ENCODE results near the gene VPS13D. TPM values are rescaled to one million over a fixed set of nuclear protein-coding genes. Genes with fewer than 3 reads are reported as not detected.

Gene VPS13D
- total and polyA plus RNA-seq, 4 donors, result 10.2 to 68.3 (median 12.6) TPM

DNA sequence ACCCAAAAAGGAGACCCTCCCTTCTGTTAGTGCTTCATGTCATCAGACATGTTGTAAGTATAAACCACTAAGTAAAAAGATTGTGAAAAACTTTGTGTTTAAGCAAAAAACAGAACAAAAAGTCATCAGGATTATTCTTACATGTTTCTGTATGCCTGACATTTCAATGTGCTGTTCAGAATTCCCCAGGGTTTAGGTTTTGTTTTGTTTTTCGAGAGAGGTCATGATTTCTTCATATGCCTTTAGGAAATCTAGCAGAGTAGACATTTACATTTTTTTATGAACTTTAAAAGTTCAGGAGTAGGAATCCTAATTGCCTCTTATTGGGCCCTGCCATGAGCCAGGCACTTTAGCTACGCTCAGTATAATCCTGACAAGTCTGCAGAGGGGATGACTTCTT is 85.3 kb downstream of the VPS13D start:
- WGBS, result 89% methylated on average over 2 of the region's 2 CpGs
- no peak overlapping the region for H3K9ac ChIP-seq (ENCODE audit: low read depth in 1 of 2, low read length in 2 of 2)

DNA sequence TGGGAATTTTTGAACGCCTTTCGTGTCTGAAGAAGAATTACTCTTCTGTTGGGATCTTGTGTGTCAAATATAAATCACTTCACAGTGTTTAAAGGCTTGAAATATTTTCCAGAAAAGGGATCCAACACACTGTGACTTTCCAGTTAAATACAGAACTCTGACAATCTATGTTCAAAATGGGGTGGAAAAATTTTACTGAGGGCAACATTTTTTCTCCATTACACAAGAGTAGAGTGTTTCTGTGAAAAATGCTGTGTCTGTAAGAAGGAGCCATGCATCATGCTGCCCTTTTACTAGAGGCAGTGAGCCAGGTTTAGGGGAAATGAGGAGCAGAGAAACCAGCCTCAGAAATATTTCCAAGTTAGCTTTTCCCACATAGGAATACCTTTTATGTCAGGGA is 86.5 kb downstream of the VPS13D start:
- WGBS, result 95% methylated on average over 2 of the region's 2 CpGs
- DNase-seq (ENCODE audit: low spot score), result no peak
- peaks cover 7 to 66% (median 51%) of the 10 kb centered on the region in 4 donors for H3K36me3 ChIP-seq (ENCODE audit: control insufficient read depth in 4 of 4, insufficient read depth in 3 of 4, low read depth in 1 of 4, low read length in 3 of 4)
- TF ChIP-seq, protein P1, sequence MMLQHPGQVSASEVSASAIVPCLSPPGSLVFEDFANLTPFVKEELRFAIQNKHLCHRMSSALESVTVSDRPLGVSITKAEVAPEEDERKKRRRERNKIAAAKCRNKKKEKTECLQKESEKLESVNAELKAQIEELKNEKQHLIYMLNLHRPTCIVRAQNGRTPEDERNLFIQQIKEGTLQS (IDR thresholded peaks at IDR 0.05), result no peak
- TF ChIP-seq NR2F2 (IDR thresholded peaks at IDR 0.05), result no peak
- no peak for TF ChIP-seq HNF4A (conservative IDR thresholded peaks at IDR 0.05)
- no peak for TF ChIP-seq RXRA (IDR thresholded peaks at IDR 0.05)
- TF ChIP-seq JUND (IDR thresholded peaks at IDR 0.05), result no peak
- TF ChIP-seq HNF4G (IDR thresholded peaks at IDR 0.05), result no peak
- TF ChIP-seq GABPA (IDR thresholded peaks at IDR 0.05 in 1 of 2, conservative IDR thresholded peaks at IDR 0.05 in 1 of 2), result no peak
- TF ChIP-seq SP1 (IDR thresholded peaks at IDR 0.05), result no peak
- no peak for TF ChIP-seq FOXA1 (IDR thresholded peaks at IDR 0.05)
- TF ChIP-seq FOXA2 (IDR thresholded peaks at IDR 0.05), result no peak
- no peak for TF ChIP-seq TAF1 (conservative IDR thresholded peaks at IDR 0.05)
- TF ChIP-seq, protein P2, sequence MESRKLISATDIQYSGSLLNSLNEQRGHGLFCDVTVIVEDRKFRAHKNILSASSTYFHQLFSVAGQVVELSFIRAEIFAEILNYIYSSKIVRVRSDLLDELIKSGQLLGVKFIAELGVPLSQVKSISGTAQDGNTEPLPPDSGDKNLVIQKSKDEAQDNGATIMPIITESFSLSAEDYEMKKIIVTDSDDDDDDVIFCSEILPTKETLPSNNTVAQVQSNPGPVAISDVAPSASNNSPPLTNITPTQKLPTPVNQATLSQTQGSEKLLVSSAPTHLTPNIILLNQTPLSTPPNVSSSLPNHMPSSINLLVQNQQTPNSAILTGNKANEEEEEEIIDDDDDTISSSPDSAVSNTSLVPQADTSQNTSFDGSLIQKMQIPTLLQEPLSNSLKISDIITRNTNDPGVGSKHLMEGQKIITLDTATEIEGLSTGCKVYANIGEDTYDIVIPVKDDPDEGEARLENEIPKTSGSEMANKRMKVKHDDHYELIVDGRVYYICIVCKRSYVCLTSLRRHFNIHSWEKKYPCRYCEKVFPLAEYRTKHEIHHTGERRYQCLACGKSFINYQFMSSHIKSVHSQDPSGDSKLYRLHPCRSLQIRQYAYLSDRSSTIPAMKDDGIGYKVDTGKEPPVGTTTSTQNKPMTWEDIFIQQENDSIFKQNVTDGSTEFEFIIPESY (IDR thresholded peaks at IDR 0.05), result no peak
- TF ChIP-seq, protein P3, sequence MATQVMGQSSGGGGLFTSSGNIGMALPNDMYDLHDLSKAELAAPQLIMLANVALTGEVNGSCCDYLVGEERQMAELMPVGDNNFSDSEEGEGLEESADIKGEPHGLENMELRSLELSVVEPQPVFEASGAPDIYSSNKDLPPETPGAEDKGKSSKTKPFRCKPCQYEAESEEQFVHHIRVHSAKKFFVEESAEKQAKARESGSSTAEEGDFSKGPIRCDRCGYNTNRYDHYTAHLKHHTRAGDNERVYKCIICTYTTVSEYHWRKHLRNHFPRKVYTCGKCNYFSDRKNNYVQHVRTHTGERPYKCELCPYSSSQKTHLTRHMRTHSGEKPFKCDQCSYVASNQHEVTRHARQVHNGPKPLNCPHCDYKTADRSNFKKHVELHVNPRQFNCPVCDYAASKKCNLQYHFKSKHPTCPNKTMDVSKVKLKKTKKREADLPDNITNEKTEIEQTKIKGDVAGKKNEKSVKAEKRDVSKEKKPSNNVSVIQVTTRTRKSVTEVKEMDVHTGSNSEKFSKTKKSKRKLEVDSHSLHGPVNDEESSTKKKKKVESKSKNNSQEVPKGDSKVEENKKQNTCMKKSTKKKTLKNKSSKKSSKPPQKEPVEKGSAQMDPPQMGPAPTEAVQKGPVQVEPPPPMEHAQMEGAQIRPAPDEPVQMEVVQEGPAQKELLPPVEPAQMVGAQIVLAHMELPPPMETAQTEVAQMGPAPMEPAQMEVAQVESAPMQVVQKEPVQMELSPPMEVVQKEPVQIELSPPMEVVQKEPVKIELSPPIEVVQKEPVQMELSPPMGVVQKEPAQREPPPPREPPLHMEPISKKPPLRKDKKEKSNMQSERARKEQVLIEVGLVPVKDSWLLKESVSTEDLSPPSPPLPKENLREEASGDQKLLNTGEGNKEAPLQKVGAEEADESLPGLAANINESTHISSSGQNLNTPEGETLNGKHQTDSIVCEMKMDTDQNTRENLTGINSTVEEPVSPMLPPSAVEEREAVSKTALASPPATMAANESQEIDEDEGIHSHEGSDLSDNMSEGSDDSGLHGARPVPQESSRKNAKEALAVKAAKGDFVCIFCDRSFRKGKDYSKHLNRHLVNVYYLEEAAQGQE (IDR thresholded peaks at IDR 0.05), result no peak

More for the DNA sequence above, 85.3 kb downstream of the VPS13D start:
- Histone ChIP-seq H3K9me3 (ENCODE audit: control insufficient read depth in 4 of 4, low read length in 3 of 4) (no peaks in the 10 kb centered on the region), H3K4me1 (ENCODE audit: control insufficient read depth in 4 of 4, insufficient read depth in 4 of 4, low read length in 3 of 4) (no peaks in the 10 kb centered on the region), H3K36me3 (ENCODE audit: control insufficient read depth in 4 of 4, insufficient read depth in 3 of 4, low read depth in 1 of 4, low read length in 3 of 4) (peaks cover 7 to 67% (median 54%) of the 10 kb centered on the region in 4 donors), H3K27me3 (ENCODE audit: control insufficient read depth in 4 of 4, insufficient read depth in 4 of 4, low read length in 3 of 4) (no peaks in the 10 kb centered on the region), H3K4me3 (ENCODE audit: low read depth in 1 of 3, low read length in 3 of 3) (no peak overlapping the region), H3K27ac (ENCODE audit: low read depth in 1 of 2, low read length in 2 of 2) (no peak overlapping the region)
- DNase-seq (ENCODE audit: low spot score), result no peak
- TF ChIP-seq, protein P4, sequence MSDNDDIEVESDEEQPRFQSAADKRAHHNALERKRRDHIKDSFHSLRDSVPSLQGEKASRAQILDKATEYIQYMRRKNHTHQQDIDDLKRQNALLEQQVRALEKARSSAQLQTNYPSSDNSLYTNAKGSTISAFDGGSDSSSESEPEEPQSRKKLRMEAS (IDR thresholded peaks at IDR 0.05), result no peak
- TF ChIP-seq EGR1 (IDR thresholded peaks at IDR 0.05; ENCODE audit: low read depth in 2 of 2), result no peak
- TF ChIP-seq SP1 (IDR thresholded peaks at IDR 0.05), result no peak
- TF ChIP-seq TAF1 (conservative IDR thresholded peaks at IDR 0.05), result no peak
- TF ChIP-seq, protein P3 (IDR thresholded peaks at IDR 0.05), result no peak
- TF ChIP-seq FOXA1 (IDR thresholded peaks at IDR 0.05), result no peak
- TF ChIP-seq, protein P1 (IDR thresholded peaks at IDR 0.05), result no peak
- no peak for TF ChIP-seq RXRA (IDR thresholded peaks at IDR 0.05)
- TF ChIP-seq HNF4G (IDR thresholded peaks at IDR 0.05), result no peak
- TF ChIP-seq, protein P2 (IDR thresholded peaks at IDR 0.05), result no peak
- no peak for TF ChIP-seq JUND (IDR thresholded peaks at IDR 0.05)
- no peak for TF ChIP-seq YY1 (IDR thresholded peaks at IDR 0.05)
- TF ChIP-seq RAD21 (IDR thresholded peaks at IDR 0.05), result no peak
- no peak for TF ChIP-seq FOXA2 (IDR thresholded peaks at IDR 0.05)
- TF ChIP-seq NR2F2 (IDR thresholded peaks at IDR 0.05), result no peak

More for the DNA sequence above, 86.5 kb downstream of the VPS13D start:
- no peaks in the 10 kb centered on the region for H3K27me3 ChIP-seq (ENCODE audit: control insufficient read depth in 4 of 4, insufficient read depth in 4 of 4, low read length in 3 of 4)
- H3K4me1 ChIP-seq (ENCODE audit: control insufficient read depth in 4 of 4, insufficient read depth in 4 of 4, low read length in 3 of 4), result no peaks in the 10 kb centered on the region
- H3K27ac ChIP-seq (ENCODE audit: low read depth in 1 of 2, low read length in 2 of 2), result no peak overlapping the region
- no peaks in the 10 kb centered on the region for H3K9me3 ChIP-seq (ENCODE audit: control insufficient read depth in 4 of 4, low read length in 3 of 4)
- H3K9ac ChIP-seq (ENCODE audit: low read depth in 1 of 2, low read length in 2 of 2), result no peak overlapping the region
- no peak overlapping the region for H3K4me3 ChIP-seq (ENCODE audit: low read depth in 1 of 3, low read length in 3 of 3)

All from liver (tissue), 9 donors.